Measurements from ENCODE around the gene ETV3.
"Not testable (repeated sequence)": the region's sequence is repeated elsewhere in the genome, so short reads cannot be mapped to it uniquely, and the experiment has no call there.

Gene ETV3

DNA sequence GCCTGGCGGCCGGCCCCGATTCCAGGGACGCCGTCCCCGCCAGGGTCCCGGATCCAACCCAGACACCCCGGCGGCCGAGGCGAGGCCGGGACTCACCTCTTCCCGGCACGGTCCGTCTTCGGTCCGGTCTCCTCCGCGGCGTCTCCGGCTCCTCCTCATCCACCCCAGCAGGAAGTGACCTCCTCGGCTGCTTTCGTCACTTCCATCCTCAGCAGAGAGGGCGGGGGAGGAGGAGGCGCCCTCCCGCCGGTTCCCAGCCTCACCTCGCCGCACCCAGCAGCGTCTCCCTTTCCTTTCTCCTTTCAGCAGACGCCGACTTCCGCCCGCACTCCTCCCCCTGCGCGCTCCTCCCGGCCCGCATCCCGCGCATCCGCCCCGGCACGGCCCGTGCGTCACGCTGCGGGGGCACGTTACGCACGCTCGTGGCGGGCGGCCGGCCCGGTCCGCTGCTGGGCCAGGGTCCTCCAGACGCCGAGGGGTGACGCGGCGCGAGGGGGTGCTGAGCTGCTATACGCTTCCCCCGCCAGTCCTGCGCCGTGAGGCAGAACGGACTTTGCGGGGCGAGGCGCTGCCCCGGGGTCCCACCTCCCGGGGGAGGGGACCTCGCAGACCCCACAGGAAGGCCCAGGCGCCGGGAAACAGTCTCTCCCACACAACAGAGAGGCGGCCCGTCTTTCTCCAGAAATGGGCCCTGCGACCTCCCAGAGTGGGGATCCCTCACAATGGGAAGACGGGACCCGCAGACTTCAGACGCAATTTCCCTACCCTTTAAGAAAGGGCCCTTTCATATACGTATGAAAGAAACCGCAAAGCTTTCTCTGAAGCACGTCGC lies at the start of gene ETV3:
TSS of gene ETV3 (minus strand) at position 176 of the 832 bp plus-strand sequence. CDS start 2,043 bp downstream, outside the sequence.
- peak; percentile 89 for DNase-seq

DNA sequence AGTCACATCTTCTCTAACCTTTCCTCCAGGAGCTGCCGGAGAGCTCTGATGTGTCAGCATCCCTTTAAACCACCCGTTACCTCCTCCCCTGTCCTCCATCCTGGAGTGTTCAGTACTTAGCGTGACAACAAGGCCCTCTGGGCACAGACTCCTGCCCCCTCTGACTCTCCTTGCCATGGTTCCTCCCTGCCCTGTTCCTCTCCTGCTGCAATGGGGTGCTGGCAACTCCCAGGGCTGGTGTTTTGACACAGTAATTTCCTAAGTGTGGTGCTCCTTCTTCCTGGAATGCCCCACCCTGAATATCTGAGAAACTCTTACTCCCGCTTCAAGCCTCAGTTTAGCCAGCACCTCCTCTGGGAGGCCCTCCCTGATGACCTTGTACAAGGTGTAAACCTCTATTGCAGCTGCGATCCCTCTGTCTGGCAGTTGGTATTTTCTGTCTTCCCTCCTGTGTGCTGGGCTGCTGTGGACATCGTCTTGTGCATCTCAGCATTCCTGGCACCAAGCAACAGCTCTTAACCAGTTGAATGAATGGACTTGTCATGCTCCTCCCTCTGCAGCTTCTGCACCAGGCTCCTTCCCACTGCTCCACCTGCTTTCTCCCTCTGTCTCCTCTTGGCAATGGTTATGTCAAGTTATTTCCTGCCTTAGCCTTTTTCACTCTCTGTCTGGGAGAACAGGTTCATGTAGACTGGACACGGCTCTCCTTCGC lies 48.2 kb upstream of the ETV3 start:
- no peak for DNase-seq

DNA sequence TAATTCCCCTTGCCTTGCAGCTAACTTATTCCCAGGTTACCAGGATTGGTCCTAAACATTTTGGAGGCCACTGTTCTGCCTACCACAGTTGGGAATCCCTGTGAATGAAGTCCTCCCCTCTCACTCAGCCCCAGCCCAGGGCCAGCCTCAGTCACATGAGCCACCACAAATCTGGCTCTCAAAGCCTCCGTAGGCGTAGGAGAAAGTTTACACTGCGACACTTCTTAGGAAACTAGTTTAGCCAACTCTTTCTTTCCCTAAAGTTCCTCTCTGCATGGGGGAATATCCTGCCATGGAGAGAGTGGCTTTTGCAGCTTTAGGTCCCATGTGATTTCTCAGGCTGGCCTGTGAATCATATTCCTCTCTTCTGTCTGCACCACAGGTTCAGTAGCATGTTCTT lies 45.7 kb upstream of the ETV3 start:
- no peak for DNase-seq

DNA sequence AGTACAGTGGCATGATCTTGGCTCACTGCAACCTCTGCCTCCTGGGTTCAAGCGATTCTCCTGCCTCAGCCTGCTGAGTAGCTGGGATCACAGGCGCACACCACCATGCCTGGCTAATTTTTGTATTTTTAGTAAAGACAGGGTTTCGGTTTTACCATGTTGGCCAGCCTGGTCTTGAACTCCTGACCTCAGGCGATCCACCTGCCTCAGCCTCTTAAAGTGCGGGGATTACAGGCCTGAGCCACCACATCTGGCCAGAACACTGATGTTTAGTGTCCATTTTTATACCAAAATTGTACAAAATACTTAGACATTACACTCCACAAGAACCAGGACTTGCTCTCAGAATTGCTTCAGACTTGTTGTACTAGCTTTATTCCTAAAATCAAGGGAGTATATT lies 44.2 kb upstream of the ETV3 start:
- DNase-seq = not testable (repeated sequence)

DNA sequence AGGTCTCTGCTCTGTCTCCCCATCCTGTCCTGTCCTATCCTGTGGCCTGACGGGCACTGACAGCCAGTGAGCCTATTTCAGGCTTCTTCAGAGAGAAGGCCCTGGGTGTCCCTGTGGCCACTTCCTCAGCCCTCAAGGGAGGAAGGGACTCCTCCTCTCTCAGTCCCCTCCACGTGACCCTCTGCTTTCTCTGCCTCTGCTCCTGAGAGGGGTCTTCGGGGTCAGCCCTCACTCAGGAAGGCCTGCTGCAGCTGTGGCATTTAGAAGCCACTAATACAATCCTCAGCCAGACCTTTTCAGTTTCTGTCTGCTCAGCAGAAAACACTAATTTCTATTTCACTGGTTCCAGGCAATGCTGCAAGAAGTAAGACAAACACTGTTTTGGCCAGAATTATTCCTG lies 43.6 kb upstream of the ETV3 start:
- no peak for DNase-seq

DNA sequence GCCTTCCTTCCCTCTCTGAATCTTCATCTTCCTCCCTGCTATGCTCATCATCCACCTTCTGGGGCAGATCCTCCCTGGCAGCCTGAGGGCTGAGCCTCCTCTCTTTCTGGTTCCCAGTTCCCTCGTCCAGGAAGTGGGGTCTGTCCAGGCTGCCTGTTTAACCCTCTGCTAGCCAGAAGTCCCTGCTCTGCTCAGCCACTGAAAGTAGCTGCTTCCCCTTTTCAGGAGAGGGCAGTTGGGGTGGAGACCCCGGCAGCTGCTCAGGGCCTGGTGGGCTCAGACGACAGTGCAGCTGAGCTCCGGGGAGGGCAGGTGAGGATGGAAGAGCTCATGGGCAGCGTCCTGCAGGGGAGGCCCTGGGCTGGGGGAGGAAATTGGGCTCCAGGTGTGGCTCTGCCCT lies 43.1 kb upstream of the ETV3 start:
- no peak for DNase-seq

DNA sequence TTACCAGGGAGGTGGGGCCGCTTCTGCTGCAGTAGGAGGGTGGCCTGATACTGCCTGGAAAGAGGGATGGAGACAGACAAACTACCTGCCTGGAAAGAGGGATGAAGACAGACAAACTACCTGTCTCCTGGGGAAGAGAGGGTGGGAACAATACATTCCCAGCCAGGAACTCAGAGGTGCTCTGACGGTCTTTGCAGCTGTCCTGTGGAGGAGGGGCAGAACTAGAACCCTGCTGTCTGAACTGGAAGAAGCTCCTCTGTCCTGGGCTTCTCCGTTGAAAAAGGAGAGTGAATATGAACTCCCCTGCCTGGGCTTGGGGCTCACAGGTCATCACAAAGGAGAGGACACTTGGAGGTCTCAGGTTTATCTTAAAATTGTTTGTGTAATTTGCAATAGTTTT lies 40.3 kb upstream of the ETV3 start:
- DNase-seq = no peak

DNA sequence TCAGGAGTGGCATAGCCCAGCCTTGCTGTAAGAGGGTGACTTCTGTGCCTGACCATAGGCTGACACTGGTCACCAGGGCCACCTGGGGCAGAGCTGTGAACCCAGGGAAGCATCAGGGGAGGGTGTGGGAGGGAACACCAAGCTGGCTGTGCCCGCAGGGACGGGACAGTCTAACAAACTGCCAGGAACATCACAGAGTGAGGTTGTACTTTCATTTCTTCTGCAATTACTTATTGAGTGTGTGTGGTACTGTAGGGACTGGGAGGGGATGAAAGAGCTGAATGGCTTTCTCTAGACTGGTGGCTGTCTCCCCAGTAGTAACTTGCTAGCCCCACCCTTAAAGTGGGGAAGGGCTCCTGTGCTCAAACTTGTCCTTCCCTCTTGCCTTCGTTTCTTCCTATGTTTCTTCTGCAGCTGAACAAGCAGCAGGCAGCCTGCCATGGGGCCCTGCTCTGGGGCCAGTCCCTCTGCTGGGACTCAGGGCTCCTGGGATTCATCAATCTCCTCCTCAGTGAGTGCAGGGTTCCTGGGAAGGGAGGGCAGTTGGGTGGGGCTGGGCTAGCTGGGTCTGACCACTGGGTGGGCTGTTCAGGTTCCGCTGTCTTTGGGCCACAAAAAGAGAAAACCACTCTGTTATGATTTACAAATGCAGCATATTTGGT lies 39.7 kb upstream of the ETV3 start:
- no peak for DNase-seq

DNA sequence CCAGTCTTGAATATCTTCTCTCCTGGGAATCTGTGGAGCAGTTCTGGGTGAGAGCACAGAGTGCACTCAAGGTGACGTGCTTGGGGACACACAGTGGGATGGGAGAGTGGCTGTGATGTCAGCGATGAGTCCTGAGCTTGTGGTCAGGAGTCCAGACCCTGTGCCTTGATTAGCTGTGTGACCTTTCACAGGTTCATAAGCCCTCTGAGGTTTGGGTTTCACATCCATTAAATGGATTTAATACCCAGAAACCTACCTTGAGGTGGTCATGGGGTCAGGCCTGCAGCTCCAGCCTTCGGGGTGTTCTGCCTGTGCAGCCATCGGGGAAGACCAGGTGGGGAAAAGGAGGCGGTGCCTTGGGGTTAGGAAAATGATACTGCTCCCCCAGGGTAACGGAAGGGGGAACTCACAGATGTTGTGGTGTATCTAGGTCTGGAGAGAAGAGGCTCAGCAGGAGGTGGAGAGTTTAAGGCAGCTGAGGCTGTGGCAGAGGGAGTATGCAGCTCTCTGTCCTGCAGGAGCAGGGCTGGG lies 38.5 kb upstream of the ETV3 start:
- no peak for DNase-seq

DNA sequence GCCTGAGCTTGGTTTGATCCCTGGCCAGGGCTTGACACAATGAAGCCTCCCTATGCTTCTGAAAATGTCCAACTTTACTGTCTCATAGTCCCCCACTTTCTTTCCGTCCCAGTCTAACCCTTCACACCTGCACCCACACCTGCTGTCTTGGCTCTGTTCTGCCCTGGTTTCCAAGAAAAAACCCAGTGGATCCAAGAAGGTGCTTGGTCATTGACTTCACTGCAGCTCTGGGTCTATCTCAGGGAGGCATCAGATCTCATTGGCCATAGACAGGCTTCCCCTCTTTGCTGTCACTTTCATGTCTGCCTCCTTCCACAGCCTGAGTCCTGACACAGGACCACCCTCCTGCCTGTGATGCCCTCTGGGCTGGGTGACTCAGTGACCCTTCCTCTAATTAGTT lies 37.8 kb upstream of the ETV3 start:
- DNase-seq = no peak

DNA sequence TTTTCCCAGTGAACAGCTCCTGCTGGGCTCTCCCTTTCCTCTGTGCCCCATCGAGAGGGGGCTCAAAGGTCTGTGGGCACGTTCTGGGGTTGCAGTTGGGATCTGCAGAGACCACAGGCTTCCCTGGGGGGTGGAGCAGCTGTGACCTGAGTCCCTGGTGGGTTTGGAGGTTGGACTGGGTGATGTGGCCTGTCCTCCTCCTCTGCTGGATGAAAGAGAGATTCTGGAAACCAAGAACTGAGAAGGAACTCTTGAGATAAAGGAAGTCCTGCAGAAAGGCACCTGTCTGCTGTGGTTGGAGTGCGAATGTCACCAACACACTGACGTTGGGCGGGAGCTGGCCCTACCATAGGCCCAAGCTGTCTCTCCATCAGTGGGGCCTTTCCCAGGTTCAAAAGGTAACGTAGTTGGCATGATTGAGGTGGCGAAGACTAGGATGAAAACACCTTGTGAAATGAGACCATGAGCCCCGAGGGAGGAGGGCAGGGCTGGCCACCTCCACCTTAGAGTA lies 35.8 kb upstream of the ETV3 start:
- DNase-seq = no peak

DNA sequence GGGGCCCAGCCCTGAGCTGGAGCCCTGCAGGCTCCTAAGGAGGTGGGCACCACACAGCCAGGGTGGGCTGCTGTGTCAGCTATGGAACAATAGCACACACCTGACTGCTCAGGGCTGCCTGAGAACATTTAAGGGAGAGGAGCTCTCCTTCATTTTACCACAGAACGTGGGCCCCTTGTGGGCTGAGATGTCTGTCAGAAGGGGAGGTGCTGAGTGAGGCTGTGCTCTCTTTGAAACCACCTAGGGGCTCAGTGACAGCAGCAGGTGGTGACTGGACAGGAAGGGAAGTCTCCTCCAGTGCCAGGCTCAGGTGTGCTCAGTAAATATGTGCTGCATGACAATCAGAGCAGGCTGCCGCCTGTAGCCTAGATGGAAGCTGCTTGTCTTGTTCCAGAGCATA lies 35.0 kb upstream of the ETV3 start:
- not testable (repeated sequence) for DNase-seq

DNA sequence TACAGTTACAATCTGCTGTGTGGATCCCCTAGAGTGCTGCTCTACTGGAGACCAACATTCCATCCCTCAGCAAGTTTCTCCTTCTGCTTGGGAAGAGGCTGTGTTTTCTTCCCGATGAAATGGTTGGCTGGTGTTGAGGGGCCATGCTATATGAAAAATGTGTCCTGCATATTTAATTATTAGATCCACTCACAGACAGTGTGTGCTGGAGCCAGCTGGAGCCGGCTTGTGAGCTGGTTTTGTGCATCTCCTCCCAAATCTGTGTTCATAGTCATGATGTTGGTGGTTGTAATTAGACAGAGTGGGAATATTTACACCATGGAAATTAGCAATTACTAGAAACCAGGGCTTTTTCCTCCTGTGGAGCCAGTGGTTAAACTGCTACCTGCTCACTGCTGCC lies 34.4 kb upstream of the ETV3 start:
- DNase-seq = not testable (repeated sequence)

DNA sequence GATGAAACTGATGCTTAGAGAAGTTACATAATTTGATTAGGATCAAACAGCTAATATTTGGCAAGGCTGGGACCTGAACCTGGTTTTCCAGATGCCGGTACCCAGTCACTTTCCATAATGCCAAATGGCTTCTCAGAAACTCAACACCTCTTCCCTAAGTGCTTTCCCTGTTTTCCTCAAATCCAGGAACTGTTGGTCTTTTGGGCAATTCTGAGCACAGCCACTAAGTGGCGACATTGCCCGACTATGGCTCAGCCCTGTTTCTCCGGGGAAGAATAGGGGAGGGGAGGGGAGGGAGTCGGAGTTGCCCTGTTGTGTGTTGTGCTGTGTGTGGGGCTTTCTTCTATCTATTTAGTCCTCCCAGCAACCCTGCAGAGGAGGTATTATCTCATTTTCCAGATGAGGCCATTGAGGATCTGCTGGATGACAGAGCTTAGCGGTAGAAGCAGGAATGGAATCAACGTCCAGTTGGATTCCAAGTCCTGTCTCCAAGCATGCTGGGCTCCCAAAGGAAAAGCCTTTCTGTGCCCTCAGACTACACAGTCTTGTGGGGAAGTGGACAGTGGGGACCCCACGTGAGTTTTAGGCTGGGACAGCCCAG lies 33.8 kb upstream of the ETV3 start:
- peak; percentile 7 for DNase-seq

DNA sequence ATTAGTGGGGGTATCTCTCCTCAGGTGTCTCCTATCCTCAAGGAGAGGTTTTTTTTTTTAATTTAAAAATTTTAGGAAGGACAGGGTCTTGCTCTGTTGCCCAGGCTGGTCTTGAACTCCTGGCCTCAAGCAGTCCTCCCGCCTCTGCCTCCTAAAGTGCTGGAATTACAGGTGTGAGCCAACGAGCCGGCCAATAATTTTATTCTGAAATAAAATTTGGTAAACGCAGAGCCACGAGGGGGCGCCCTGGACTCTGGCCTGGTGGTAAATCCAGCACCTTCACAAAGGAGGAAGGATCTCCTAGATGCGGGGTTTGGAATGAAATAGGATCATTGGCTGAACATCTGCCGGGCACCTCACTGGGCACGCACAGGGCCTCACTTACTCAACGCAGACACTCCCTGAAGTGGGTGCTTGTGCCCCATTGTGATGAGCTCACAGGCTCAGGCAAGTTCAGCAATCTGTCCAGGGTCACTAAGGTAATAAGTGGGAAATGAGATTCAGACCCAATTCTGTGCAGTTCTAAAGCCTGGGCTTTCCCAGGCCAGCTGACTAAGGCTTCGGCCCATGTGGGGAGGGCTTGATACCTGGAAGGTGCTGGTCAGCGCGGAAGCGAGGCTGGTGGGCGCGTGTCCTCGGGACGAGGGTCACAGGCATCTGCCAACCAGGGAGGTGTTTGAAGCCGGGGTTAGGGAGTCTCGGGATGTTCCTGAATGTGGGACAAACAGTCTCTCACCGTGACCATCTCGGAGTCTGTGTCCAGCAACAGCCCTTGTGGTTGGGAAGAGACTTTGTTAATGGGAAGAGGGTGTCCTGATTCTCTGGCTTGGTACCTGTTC lies 32.7 kb upstream of the ETV3 start:
- peak; percentile 21 for DNase-seq

DNA sequence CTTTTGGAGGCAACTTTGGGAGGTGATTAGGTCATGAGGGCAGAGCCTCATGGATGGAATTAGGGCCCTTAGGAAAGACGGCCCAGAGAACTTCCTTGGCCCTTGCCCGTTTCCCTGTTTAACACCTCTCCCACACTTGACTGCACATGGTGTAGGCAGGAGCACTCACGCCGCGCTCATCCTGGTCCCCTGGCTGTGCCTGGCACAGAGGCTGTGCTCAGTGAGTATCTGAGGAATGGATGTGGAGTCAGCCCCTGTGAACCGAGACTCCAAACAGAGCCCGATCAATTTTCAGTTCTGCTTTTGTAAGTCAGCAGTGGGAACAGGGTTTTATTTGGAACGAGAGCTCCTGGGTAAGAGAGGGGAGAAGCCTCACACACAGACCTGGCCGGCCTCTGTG lies 29.8 kb upstream of the ETV3 start:
- no peak for DNase-seq

DNA sequence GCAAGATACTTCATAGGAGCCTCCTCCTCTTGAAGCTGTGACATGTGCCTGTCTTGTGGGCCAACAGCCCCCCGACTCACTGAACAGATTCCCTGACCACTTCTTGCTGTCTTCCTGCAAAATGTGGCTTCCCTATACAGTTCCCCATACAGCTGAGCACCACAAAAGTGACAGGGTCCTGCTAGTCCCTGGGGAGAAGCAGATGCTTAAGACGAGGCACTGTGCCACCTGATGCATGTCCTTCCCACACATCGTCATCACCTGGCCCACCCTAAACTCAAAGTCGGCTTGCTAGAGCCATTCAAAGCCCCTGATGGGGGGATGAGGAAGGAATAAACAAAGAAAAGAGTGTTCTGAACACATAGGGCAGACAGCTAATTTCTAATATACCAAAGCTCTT lies 29.2 kb upstream of the ETV3 start:
- no peak for DNase-seq

DNA sequence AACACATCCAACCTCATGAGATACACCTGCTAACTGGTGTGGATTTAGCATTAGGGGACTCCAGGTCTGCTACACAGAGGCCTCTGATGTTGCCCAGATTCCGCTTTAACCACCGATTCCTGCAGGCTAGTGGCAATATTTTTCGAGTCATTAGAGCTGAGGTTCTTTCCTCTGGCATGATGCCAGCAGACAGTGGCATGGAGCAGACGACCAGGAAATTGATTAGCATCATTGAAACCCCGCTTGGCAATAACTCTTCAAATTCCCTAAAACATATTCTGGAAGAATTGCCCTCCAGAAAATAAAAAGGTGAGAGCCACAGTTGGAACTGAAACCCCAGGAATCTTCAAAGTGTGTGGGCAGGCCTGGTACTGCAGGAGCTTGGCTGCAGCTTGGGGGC lies 28.4 kb upstream of the ETV3 start:
- no peak for DNase-seq

DNA sequence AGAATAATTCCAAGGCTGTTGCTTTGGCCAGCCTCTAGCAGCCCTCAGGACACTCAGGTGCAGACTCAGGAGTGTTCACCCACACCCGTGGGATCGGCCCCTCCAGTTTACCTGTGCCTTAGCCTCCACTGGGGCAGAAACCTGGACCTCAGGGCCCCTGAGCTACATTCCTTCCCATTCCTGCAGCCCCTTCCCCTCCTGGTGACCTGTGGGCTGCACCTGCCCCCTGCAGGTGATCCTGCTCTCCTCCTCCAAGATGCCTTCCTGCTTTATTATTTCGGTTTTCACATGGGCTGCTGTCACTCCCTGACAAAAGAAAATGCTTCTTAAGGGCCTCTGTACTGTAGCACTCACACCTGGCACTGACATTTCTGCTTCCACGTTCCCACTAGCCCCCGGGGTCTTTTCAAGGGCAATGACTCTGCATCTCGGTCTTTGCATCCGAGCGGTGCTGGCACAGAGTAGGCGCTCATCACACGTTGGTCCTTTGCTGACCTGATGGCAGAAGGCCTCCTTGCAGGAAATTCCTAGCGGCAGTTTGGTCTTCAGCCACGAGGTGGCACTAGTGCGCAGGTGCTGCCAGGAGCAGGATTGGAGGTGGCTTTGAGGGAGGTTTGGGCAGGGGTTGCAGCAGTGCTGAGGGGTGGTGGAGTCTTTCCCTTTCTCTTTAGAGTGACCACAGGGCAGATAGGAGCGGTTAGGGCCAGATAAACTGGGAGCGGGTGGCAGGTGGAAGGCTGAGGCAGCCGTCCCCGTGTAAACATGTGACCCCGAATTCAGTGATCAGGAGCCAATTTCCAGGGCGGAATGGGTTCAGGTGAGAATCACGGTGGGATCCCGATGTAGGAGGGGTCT lies 25.3 kb upstream of the ETV3 start:
- peak; percentile 20 for DNase-seq

DNA sequence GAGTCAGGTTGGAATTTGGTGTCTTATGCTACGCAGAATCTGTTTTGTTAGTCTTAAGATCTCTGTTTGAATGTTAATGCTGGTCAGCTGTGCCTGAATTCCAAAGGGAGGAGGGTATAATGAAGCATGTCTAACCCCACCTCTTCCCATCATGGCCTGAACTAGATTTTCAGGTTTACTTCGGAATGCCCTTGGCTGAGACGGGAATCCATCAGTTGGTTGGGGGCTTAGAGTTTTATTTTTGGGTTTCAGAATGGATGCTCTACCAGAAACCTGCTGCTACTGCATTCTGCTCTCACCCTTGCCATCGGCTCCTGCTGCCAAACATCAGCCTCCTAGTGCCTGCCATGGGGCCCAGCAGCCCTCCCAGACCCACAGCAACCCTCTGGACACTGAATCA lies 24.1 kb upstream of the ETV3 start:
- DNase-seq = no peak

DNA sequence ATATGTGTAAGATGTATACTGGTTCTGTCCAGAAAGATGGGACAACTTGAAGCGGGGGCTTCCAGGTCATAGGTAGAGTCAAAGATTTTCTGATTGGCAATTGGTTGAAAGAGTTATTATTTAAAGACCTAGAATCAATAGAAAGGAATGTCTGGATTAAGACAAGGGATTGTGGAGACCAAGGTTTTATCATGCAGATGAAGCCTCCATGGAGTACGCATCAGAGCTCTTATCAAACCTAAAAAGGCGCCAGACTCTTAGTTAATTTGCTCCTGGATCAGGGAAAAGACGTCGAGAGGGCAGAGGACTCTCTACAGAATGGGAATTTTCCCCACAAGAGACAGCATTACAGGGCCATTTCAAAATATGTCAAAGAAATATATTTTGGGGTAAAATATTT lies 23.7 kb upstream of the ETV3 start:
- no peak for DNase-seq

Measured in COR-L47 (cell line).